ENCODE results near the gene GALNT18.

GALNT18 gene

DNA sequence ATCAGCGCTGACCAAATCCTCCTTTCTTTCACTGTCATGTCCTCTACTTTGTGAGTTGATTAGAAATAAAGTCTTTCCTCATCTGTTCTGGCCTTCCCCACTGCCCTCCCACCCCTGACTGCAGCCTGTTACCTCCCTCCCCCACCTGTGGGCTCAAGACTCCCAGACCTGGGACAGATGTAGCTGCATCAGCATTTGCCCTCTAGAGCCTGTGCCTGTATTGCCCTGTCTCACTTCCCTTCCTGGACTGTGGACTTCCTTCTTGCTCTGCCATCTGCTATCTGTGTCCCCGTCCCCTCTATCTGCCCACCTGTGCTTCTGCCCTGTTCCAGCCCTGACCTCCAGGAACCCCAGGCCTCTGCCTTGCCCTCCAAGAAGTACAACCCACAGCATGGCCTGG, 122.5 kb downstream of the GALNT18 start:
- no peak for DNase-seq (ENCODE audit: low read depth)

DNA sequence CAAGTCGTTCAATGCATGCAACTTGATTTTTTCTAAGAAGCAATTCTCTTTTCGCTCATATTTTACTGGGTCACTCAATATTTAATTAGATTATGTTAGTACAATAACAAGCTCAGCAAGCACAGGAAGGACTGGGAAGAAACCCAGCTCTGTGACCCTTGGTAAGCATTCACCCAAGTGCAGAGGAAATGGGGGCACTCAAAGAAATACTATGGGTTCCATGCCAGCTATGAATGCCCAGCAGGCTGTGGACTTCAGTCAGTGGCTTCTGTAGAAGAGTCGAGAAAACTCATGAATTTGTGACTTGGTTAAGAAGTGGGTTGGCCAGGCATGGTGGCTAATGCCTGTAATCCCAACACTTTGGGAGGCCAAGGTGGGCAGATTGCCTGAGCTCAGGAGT, 123.6 kb downstream of the GALNT18 start:
- DNase-seq (ENCODE audit: low read depth): no peak

DNA sequence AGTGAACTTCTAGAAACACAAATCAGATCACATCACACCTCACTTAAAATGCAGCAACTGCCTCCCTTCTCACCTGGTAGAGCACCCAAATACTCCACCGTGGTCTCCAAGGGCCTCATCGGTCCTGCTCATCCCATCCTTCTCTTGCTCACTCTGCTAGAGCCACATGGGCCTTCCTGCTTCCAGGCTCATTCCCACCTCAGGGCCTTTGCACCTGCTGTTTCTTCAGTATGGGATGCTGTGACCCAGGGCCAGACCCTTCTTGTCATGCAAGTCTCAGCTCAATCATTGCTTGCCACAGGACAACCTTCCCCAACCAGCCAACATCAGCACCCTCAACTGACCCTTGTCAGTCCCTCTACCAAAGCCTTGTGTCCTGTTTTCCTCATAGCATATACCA, 124.9 kb downstream of the GALNT18 start:
- no peak for DNase-seq (ENCODE audit: low read depth)

DNA sequence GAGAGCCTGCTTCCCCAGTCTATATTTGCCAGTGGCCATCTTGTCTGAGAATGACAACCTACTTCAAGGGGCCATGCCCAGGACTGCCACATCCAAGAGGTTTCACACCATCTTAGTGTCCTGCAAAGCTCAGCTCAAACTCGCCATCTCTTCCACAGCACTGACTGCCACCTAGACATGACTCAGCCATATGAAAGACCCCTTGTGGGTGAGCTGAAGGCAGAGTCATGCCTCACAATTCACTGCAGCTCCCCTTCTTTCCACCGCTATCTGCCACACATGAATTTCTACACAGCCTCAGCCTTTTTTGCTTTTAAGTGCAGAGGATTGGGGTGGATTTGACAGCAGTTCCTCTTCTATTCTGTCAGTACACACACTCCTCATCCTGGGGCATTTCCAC, 127.5 kb downstream of the GALNT18 start:
- DNase-seq (ENCODE audit: low read depth): no peak

DNA sequence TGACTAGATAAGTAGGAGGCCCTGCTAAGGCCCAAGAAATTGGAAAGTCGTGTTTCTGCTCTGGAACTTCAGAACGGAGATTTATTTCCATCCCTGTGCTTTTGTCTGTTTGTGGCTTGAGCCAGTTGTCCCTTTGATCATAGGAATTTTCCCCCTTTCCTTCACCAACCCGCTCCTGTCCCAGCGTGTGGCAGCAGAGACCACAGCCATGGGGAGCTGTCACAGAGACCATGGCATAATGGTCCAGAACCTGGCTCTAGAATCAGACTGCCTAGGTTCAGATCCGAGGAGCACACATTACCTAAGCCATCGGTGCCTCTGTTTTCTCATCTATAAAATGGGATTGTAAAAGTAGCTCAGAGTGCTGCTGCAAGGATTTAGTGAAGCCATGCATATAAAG, 128.1 kb downstream of the GALNT18 start:
- no peak for DNase-seq (ENCODE audit: low read depth)

DNA sequence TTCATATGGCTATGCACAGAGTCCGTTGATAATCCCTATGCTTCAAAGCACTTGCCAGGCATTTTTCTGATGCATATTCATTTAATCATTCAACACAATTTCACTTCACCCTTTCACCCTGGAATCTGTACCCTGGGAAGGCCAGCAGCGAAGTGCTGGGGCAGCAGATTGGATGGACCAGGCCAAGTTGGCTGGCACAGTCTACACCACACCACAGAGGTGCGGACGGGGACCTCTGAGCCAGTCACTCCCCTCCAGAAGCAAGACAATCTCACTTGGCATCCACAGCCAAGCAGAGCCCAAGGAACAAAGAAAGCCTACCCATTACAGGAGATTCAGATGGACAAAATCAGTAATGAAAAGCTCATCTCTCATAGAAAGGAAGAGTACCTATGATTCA, 130.2 kb downstream of the GALNT18 start:
- no peak for DNase-seq (ENCODE audit: low read depth)

DNA sequence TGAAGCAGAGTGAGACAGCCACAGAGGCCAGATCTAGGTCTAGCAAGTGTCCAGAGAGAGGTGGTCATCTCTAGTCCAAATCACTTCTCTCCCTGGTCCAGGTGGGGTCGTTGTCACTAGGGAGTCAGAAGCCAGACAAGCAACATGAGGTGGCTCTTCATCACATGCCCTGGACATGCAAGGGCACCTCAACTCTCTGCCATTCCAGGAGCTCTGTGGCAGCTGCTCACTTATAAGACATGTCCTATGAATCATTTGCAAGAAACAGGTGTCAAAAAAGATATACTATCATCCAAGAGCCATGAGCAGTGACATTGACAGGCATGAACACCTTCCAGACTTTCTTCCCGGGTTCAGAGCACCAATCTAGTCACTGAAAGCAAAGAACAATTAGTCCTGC, 130.8 kb downstream of the GALNT18 start:
- no peak for DNase-seq (ENCODE audit: low read depth)

DNA sequence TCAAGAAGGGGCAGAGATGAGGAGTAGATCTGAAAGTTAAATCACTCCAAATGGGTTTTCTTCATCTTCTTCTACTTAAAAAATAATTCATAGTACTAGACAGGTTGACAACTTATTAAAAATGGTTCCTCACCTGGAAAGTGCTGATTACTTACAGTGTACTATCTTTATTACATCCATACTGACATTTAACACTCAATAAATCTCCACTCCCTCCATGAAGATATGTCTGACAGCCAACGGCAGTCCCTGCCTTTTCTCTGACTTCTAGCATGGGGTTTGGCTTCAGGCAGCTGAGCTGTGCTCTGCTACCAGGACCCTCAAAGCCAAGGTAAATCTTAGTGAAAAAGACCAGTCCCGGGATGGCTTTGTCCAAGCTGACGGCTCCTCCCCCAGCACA, 135.4 kb downstream of the GALNT18 start:
- DNase-seq (ENCODE audit: low read depth): no peak

DNA sequence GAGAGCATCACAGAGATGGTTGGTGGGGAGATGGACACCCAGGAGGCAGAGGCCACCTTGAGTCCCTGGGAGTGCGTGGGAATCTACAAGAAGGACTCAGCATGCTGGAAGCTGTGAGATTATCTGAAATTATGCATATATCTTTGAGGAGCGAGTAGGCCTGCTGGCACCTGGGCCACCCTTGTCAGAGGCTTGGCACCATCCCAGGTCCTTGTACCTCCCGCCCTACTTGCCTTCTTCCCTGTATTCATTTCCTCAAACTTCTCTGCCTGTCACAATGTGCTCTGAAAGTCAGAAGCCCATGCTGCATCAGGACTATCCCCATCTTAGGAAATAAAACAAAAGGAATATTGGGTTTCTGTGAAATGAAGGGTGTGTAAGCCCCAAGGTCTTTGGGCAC, 135.8 kb downstream of the GALNT18 start:
- DNase-seq (ENCODE audit: low read depth): no peak

DNA sequence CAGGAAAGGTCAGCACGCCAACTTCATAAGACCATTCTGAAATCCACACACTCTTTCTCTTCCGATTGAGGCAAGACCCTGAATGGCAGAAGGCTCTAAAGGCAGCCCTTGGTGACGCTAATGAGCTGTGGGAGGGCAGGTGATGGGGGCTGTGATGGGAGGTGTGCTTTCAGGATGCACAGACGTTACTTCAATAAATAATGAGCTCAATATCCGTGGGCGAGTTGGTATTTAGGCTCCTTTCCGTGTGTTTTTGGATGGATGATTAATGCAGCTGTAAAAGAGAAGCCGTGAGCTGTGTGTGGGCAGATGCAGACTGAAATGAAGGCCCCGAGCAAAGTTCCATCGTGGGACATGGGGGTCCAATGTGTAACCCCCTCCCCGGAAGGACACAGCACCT, 138.2 kb downstream of the GALNT18 start:
- no peak for DNase-seq (ENCODE audit: low read depth)

DNA sequence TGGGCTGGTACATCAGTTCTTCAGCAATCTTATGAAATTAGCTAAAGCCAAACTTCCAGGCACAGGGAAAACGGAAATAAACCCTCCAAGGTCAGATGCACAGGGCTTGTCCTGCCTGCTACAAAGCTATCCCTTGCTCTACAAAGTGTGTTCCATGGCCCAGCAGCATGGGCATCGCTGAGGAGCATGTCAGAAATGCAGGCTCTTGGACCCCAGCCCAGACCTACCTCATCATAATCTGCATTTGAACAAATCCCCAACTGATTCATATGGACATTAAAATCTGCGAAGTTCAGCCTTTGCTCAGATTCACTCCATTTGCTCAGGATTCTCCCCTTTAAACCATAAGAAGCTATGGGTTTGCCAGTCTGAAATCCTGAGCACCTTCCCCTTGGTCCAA, 139.1 kb downstream of the GALNT18 start:
- DNase-seq (ENCODE audit: low read depth): no peak

DNA sequence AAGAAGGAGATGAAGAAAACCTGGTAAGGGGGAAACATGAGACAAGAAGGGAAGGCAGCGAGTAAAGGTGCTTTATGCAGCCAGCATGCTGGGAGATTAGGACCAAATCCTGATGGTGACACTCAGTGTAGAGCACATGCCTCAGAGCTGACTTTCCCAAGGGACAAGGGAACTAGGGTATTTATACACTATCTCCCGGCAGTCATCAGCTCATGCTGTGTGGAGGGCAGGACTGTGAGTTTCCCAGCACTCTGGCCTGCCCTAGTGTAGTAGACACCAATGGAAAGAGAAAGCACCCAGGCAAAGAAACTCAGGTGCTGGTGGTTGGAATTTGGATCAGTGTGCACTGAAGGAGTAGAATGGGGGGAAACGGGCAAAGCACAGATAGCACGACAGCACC, 140.4 kb downstream of the GALNT18 start:
- no peak for DNase-seq (ENCODE audit: low read depth)

DNA sequence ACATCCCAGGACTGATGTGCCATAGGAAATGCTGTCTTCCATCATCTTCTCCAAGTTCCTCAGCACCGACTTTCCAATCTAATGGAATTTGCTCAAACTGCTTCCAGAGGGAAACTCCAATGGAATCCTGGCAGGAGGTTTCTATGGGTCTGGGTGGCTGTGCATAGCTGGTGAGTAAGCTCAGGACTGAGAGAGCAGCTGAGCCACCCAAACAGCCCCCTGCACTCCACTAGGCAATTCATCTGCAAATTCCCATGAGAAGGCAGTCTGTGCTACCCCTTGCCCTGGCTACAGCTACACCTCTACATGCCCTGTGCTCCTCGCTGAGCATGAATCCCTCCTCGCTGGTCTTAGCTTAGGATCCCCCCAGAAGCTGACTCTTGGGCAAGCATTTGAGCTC, 140.8 kb downstream of the GALNT18 start:
- DNase-seq (ENCODE audit: low read depth): no peak

DNA sequence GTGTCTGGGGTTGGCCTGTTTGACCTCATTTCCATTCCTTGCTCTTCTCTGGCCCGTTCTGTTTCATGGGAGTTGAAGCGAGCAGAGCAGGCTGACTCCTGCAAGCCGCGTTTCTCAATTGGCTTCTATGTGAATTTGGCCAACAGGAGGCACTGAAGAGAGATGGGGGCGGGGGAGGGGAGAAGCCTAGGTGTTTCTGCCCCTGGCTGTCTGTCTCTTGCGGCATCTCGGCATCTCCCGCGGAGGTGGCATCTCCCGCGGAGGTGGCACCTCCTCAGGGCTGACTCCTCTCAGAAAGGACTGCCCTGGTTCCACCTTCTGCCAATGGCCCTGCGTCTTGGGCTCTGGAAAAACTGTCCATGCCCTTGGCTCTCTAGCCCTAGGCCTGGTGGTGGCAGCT, 143.1 kb downstream of the GALNT18 start:
- no peak for DNase-seq (ENCODE audit: low read depth)

DNA sequence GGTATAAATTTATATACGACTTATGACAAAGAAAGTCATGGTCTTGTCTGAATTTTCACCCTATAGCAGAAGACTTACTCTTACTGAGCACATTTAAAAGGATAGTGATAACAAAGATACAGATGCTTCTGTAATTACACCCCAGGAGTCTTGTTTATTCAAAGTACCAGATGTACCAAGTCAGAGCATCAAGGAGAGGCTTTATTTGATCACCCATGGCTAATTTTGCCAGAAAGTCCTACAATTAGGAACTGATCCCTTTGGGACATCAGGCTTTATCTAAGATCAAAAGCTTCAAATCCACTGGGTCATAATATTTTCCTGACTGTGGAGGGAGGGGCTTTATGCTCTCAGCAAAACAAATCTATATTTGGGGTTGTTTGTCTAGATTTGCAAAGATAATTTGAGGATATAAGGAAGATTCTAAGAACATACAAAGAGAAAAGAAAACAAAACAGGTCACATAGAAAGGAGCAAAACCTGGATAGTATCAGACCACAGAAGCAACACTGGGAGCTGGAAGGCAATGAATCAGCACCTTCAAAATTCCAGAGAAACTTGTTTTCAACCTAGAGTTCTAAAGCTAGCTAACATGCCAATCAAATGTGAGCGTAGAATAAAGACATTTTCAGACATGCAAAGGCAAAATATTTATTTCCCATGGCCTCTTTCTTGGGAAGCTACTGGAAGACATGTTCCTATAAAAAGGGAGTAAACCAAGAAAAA, 143.9 kb downstream of the GALNT18 start:
- DNase-seq (ENCODE audit: low read depth): no peak

DNA sequence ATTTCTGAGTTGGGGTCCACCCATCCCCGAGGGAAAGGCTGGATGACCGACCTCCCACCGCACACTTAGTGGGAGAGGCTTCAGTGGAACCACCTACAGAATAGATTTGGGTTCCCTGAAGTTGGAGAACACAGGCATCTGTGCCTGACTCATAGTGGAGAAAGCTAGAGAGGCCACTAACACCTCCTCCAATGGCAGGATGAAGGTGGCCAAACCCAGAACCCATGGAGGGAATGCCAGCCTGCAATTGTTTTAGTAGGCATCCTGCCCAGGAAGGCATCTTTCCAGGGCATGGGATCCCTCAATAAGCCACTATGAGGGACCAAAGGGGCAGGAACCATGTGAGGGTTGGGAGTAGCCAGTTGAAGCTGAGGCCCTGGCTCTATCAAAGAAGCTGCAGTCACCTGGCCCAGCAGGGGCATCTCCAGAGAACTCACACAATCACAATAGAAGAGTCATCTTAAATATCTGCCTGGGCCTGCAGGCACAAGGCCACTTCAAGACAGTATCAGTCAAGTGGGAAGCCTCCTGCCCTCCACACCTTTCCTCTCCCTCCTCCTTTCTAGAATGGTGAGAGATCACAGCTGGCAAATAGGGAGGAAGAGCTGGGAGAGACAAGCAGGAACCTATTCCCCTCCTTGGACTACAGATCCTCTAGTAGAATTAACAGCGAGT, 144.7 kb downstream of the GALNT18 start:
- no peak for DNase-seq (ENCODE audit: low read depth)

DNA sequence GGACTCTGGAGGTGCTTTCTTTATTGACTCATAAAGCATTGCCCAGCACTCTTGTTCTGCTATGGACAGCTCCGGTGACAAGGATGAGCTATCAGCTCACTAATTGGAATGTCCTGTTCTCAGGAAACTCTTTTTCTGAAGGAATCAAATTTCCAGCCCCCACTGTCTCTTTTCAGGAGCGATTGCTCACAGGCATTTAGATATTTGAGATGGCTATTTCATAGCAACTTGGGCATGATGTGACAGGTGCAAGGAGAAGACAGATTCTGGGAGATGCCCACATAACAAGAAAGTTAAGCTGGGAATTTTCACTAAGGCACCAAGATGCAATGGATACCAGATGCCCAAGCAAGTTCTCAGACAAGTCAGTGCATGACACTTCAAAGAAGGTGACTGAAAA, 145.3 kb downstream of the GALNT18 start:
- DNase-seq (ENCODE audit: low read depth): no peak

DNA sequence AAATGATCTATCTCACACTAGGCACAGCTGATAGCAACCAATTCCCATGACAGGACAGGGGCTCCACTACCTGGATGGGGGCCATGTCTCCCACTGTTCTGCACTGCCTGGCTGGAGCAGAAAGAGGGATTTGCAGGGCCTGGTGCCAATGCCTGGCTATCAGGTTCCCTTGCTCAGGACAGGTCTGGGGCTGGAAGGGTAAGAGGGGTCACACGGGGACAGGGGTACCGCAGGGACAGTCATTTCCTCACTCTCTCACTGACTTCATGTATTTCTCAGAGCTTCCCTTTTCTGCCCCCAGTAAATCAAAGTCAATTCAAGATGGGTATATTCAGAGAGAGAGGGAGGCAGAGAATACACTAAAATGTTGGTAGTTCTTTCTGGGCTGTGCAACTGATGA, 149.7 kb downstream of the GALNT18 start:
- no peak for DNase-seq (ENCODE audit: low read depth)

DNA sequence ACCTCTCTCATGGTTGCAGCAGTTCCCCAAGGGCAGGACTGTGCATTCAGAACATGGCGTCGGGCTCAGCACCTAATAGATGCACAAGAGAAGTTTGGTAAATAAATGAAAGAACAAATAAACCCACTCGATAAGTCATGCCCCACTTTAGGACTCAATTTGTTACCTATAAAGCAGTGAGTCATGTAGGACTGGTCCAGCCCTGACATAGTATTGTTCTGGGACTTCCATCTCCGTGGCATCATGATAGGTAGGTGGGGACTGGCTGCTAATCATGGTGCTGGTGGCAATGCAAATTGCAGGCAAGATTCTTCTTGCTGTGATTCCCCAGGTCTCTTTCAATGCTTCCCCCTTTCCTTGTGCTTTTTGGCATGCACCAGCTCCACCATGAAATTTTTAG, 150.6 kb downstream of the GALNT18 start:
- DNase-seq (ENCODE audit: low read depth): no peak

DNA sequence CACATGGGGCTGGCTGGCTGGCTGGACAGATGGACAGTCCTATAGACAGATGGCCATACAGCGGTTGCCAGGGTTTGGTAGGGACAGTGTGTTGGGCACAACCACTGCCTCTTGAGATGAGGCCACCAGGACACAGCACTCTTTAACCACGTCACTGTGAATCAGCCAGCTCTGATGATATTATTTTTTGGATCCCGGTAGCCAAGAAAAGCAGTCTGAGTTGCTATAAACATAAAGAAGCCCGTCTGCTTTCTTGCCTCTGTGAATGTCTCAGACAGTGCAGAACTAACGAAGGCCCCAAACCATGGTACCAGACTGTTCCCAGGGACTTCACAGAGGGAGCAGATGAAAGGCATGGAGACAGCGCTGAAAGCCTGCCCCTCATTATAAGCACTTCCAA, 152.9 kb downstream of the GALNT18 start:
- no peak for DNase-seq (ENCODE audit: low read depth)

DNA sequence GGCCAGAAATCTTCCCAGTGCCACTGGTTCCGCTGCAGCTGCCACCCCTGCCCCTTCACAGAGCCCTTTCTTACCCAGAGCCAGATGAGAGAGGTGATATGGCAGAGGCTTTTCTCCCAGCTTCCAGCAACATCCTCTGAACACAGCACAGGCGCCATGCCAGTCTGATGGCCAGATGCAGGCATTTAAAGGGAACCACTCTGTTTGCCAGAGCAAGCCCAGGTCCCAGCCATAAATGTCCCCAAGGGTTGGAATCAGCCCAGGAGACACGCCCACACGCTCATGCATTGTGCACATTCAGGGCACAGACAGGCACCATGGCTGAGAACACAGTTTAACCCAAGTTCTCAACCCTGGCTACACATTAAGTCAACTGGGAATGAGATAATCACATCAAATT, 154.5 kb downstream of the GALNT18 start:
- DNase-seq (ENCODE audit: low read depth): no peak

DNA sequence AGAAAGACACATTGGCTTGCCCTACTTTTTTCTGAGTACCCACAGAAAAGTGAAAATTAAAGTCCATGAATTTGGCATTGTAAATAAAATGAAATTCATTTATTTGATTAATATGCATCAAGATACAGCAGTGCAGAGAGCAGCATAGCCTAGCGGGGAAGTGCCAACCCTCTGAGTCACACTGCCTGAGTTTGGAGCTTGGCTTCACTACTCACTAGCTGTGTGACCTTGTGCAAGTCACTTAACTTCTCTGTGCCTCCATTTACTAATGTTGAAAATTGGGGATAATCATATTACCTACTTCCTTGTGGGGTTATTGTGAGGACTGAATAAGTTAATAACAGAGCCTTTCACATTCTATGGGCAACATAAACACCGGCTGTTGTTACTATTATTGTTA, 157.2 kb downstream of the GALNT18 start:
- no peak for DNase-seq (ENCODE audit: low read depth)

DNA sequence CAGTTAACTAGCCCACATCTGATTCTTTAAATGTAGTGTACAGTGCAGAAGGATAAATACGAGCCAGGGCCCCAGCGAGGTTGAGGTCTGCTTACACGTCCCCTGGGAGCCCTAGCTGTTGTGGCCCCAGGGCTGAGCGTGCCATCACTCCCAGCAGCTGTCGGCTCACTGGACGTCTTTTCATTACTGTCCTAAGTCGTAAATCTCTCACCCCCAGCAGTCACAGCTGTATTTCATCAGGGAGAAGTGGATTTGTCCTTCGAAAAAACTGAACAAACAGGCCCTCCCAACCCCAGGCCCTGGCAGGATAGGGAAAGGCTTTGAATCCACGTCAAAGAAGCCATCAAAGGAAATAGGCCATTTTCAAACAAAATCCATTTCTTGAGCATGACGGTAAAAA, 158.4 kb downstream of the GALNT18 start:
- DNase-seq (ENCODE audit: low read depth): no peak

DNA sequence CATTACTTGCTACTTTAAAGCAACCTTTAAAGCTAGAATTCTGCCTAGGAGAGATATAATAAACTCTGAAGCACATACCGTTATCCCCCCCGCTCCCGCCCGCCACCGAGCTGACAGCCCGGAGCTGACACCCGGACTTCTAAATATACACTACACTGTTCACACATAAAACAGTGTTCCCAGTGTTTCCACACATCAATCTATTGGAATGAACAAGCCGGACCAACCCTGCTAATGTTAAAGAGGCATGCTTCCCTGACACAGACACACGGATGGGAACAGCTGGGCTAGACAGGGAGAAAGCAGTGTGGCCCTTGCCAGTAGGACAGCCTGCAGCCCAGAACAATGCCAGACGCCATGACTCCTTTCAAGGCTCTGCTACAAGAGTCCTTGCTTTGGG, 160.3 kb downstream of the GALNT18 start:
- DNase-seq (ENCODE audit: low read depth): no peak
